SK-N-SH (cell line): Measurements from ENCODE around the gene SMPD1. TPM values are rescaled to one million over a fixed set of nuclear protein-coding genes. Genes with fewer than 3 reads are reported as not detected.

Experiments
- CTCF ChIA-PET: fragments of 300-600, 350-600 bp; formaldehyde crosslinking; extraction: SDS; loops from one replicate; lab custom pipeline; 2021; lab: Yijun Ruan, JAX
- POLR2A ChIA-PET: fragments of 350-600 bp; sonication (Branson Sonifier 250); formaldehyde crosslinking; extraction: SDS; loops from one replicate; lab custom pipeline; 2020; ENCODE audit warnings: antibody characterized with exemption, inconsistent platforms; lab: Yijun Ruan, JAX
- DNase-seq: peaks from one replicate; pipeline ENCODE4 v3.0.0; 2012
- H2AFZ ChIP-seq: fragments of 200-600 bp; sonication (generic); 2 replicates; pipeline ENCODE4 v1.8.1; 2016; ENCODE audit warnings: antibody characterized with exemption, mild to moderate bottlenecking, low read depth
- H3F3A ChIP-seq: fragments of 200-600 bp; sonication (generic); replicated peaks from 2 replicates; pipeline ENCODE3; 2016; ENCODE audit warnings: antibody characterized with exemption, mild to moderate bottlenecking; ENCODE audit not compliant: insufficient read depth
- H3K27ac ChIP-seq, 2 experiments: fragments of 200-500 bp in 1 of 2; fragments of 200-600 bp in 1 of 2; sonication (Bioruptor generic) in 1 of 2; sonication (generic), shearing (Covaris generic) in 1 of 2; 2 replicates each; pipeline versions ENCODE4 v1.5.1 to v1.6.1; 2014 to 2016; ENCODE audit warnings: low read depth in 2 of 2, inconsistent platforms in 1 of 2, low read length in 1 of 2, mild to moderate bottlenecking in 1 of 2, mixed read lengths in 1 of 2
- H3K27me3 ChIP-seq: fragments of 200-600 bp; sonication (generic), shearing (Covaris generic); 2 replicates; pipeline ENCODE4 v1.6.1; 2016; ENCODE audit warnings: mixed run types; ENCODE audit not compliant: insufficient read depth
- H3K36me3 ChIP-seq, 2 experiments: fragments of 200-500 bp in 1 of 2; fragments of 200-600 bp in 1 of 2; sonication (Bioruptor generic) in 1 of 2; sonication (generic) in 1 of 2; replicated peaks in 1 of 2; 2 replicates each; pipeline versions ENCODE3 to v1.5.1; 2014 to 2016; ENCODE audit warnings: low read length in 1 of 2, mild to moderate bottlenecking in 1 of 2; ENCODE audit not compliant: insufficient read depth in 2 of 2, control insufficient read depth in 1 of 2
- H3K4me1 ChIP-seq, 2 experiments: fragments of 200-500 bp in 1 of 2; fragments of 200-600 bp in 1 of 2; sonication (Bioruptor generic) in 1 of 2; sonication (generic), shearing (Covaris generic) in 1 of 2; 2 replicates each; pipeline versions ENCODE4 v1.5.1 to v1.6.1; 2014 to 2016; ENCODE audit warnings: low read depth in 1 of 2, low read length in 1 of 2, mixed run types in 1 of 2; ENCODE audit not compliant: insufficient read depth in 2 of 2, control insufficient read depth in 1 of 2
- H3K4me2 ChIP-seq: fragments of 200-600 bp; sonication (generic), shearing (Covaris generic); 2 replicates; pipeline ENCODE4 v1.6.1; 2017; ENCODE audit warnings: mixed run types
- H3K4me3 ChIP-seq, 2 experiments: fragments of 200-500 bp in 1 of 2; fragments of 200-600 bp in 1 of 2; sonication (Bioruptor generic) in 1 of 2; sonication (generic), shearing (Covaris generic) in 1 of 2; 2 replicates each; pipeline versions ENCODE4 v1.5.1 to v1.8.1; 2014 to 2016; ENCODE audit warnings: low read depth in 2 of 2, inconsistent platforms in 1 of 2, low read length in 1 of 2, mild to moderate bottlenecking in 1 of 2, mixed read lengths in 1 of 2, moderate library complexity in 1 of 2
- H3K79me2 ChIP-seq: fragments of 200-600 bp; sonication (generic); 2 replicates; pipeline ENCODE4 v1.8.1; 2017; ENCODE audit warnings: mild to moderate bottlenecking; ENCODE audit not compliant: insufficient read depth
- H3K9ac ChIP-seq: fragments of 200-600 bp; sonication (generic); 2 replicates; pipeline ENCODE4 v1.6.1; 2017; ENCODE audit warnings: mixed run types
- H3K9me2 ChIP-seq: fragments of 200-600 bp; sonication (generic); 2 replicates; pipeline ENCODE4 v1.6.1; 2017; ENCODE audit warnings: mixed run types
- H3K9me3 ChIP-seq: fragments of 200-600 bp; sonication (generic); 2 replicates; pipeline ENCODE4 v1.6.1; 2017; ENCODE audit warnings: mixed run types, mild to moderate bottlenecking, moderate library complexity
- H4K20me1 ChIP-seq: fragments of 200-600 bp; sonication (generic); 2 replicates; pipeline ENCODE4 v1.6.1; 2017; ENCODE audit warnings: mild to moderate bottlenecking, mixed run types; ENCODE audit not compliant: insufficient read depth
- CHD2 ChIP-seq: fragments of 150-350 bp; IDR thresholded peaks from 2 replicates; pipeline ENCODE4 v1.6.1; 2018; ENCODE audit warnings: low read length; ENCODE audit not compliant: partially characterized antibody
- ELF1 ChIP-seq: IDR thresholded peaks from 2 replicates; pipeline ENCODE4 v1.4.0; 2012
- FOSL2 ChIP-seq: IDR thresholded peaks from 2 replicates; pipeline ENCODE4 v1.4.0; 2012; ENCODE audit warnings: low read depth, mild to moderate bottlenecking, moderate library complexity, borderline replicate concordance
- FOXJ3 ChIP-seq: sonication (generic); formaldehyde crosslinking; IDR thresholded peaks from 2 replicates; pipeline ENCODE4 v1.5.1; 2020; ENCODE audit warnings: mild to moderate bottlenecking, missing genetic modification reagents
- GABPA ChIP-seq: IDR thresholded peaks from 2 replicates; pipeline ENCODE4 v1.4.0; 2012; ENCODE audit warnings: low read depth, mild to moderate bottlenecking
- GATA2 ChIP-seq: sonication (generic); formaldehyde crosslinking; IDR thresholded peaks from 2 replicates; pipeline ENCODE4 v1.5.0; 2020; ENCODE audit warnings: mild to moderate bottlenecking, missing genetic modification reagents
- JUND ChIP-seq: IDR thresholded peaks from 2 replicates; pipeline ENCODE4 v1.4.0; 2012
- MEF2A ChIP-seq: IDR thresholded peaks from 2 replicates; pipeline ENCODE4 v1.4.0; 2012; ENCODE audit warnings: low read depth, borderline replicate concordance
- NFIC ChIP-seq: IDR thresholded peaks from 2 replicates; pipeline ENCODE4 v1.4.0; 2012; ENCODE audit warnings: borderline replicate concordance
- TCF12 ChIP-seq: IDR thresholded peaks from 2 replicates; pipeline ENCODE4 v1.4.0; 2012
- TEAD4 ChIP-seq: IDR thresholded peaks from 2 replicates; pipeline ENCODE4 v1.4.0; 2012; ENCODE audit warnings: mild to moderate bottlenecking, borderline replicate concordance; ENCODE audit not compliant: insufficient read depth
- WGBS: methylation state at CpG from one replicate; pipeline ENCODE4 v1.1.6; 2017; ENCODE audit warnings: low lambda C conversion rate; 5-methylcytosine and 5-hydroxymethylcytosine counted together
- polyA plus RNA-seq, 3 experiments: library from polyadenylated mRNA; depleted of rRNA; stranded (reverse); fragments of >200 nt; gene quantifications; 2 replicates each; pipeline ENCODE4 v1.2.3, GENCODE V29; 2012
- TF ChIP-seq, protein P1 (sequence below): IDR thresholded peaks from 2 replicates; pipeline ENCODE4; 2012
- TF ChIP-seq, protein P2 (sequence below): IDR thresholded peaks from 2 replicates; pipeline ENCODE4 v1.4.0; 2012; ENCODE audit warnings: low read depth

SMPD1 gene
- polyA plus RNA-seq, 1 of the 3 experiments (the other 2 are of a cell fraction): 69.2 TPM

DNA sequence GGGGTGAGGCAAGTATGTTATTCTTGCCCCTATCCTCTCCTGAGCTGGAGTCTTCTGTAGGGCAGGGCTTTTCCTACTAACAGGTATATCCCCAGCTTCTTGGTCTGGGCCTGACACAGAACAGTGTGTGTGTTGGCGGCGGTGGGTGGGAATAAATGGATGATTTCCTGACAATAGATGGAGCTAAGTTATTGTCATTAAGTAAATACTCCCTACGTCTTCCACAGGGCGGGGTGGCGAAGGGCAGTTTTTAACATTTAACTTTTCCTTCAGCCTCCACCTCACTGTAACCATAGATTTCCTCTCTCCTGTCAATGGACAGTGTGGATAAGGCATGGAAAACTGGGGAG, 11.7 kb upstream of the SMPD1 start:
- TF ChIP-seq MEF2A (no peak), FOSL2 (no peak), ELF1 (no peak), CHD2 (no peak), TCF12 (no peak), GABPA (no peak), FOXJ3 (CRISPR knock-in tag) (no peak), GATA2 (CRISPR knock-in tag) (no peak), JUND (no peak)
- TF ChIP-seq, protein P1, sequence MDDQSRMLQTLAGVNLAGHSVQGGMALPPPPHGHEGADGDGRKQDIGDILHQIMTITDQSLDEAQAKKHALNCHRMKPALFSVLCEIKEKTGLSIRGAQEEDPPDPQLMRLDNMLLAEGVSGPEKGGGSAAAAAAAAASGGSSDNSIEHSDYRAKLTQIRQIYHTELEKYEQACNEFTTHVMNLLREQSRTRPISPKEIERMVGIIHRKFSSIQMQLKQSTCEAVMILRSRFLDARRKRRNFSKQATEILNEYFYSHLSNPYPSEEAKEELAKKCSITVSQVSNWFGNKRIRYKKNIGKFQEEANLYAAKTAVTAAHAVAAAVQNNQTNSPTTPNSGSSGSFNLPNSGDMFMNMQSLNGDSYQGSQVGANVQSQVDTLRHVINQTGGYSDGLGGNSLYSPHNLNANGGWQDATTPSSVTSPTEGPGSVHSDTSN: no peak
- TF ChIP-seq, protein P2, sequence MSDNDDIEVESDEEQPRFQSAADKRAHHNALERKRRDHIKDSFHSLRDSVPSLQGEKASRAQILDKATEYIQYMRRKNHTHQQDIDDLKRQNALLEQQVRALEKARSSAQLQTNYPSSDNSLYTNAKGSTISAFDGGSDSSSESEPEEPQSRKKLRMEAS: no peak
- no peak overlapping the region for H3K27ac ChIP-seq

DNA sequence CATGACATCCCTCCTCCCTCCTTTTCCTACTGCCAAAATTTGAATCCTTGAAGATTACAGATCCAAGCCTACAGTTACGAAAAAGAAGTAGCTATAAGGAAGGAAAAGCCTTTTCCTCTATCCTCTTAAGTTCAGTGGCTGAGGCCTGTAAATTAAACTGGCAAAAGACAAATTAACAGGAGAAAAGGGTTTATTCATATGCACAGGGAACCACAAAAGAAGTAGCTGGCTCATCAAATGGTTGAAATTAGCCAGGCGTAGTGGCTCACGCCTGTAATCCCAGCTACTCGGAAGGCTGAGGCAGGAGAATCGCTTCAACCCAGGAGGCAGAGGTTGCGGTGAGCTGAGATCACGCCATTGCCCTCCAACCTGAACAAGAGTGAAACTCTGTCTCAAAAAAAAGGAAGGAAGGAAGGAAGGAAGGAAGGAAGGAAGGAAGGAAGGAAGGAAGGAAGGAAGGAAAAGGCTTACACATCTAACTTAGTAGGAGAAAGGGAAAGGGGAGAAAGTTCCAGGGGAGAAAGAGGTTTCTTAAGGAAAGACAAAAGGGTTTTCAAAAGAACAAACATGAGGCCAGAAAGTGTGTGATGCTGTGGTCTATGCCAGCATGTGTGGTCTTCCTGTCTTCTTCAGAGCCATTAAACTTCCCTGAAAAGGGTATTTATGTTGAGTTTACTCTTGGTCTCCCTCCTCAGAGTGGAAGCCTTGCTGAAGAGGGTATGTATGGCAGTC, 5.1 kb upstream of the SMPD1 start:
- Histone ChIP-seq H3K27me3 (no peaks in the 10 kb centered on the region), H3K9me3 (no peaks in the 10 kb centered on the region), H3K36me3 (no peaks in the 10 kb centered on the region), H3K79me2 (no peaks in the 10 kb centered on the region), H2AFZ (no peak overlapping the region), H3K9me2 (no peaks in the 10 kb centered on the region), H4K20me1 (no peaks in the 10 kb centered on the region), H3K4me2 (no peak overlapping the region), H3K27ac (no peak overlapping the region), H3F3A (peaks cover 4% of the 10 kb centered on the region), H3K9ac (no peak overlapping the region), H3K4me1 (peaks cover 3 to 6% of the 10 kb centered on the region in 2 experiments; a peak in 2 of 4 replicates), H3K4me3 (no peak overlapping the region)
- DNase-seq: no peak
- TF ChIP-seq NFIC (no peak), TEAD4 (no peak), CHD2 (no peak), MEF2A (no peak)
- ChIA-PET CTCF (interaction anchor here (0.9 to 1.8 kb wide), 3 partner anchors 32 to 58 kb away, joined by 4 to 8 read pairs (median 8); no protein-coding TSS in a partner anchor), POLR2A (no interaction called here)
- 90% methylated on average over 7 of the region's 7 CpGs for WGBS

More for the DNA sequence above, 11.7 kb upstream of the SMPD1 start:
- H3K36me3 ChIP-seq: no peaks in the 10 kb centered on the region
- no peak overlapping the region for H3K9ac ChIP-seq
- no peaks in the 10 kb centered on the region; the same call in 1 of the 2 replicates for H3K27me3 ChIP-seq
- H3F3A ChIP-seq: no peaks in the 10 kb centered on the region
- no peaks in the 10 kb centered on the region for H4K20me1 ChIP-seq
- H3K4me1 ChIP-seq: no peaks in the 10 kb centered on the region; a peak in 1 of 4 replicates
- H3K9me3 ChIP-seq: no peaks in the 10 kb centered on the region
- no peak for DNase-seq
- no peak overlapping the region for H2AFZ ChIP-seq
- no peaks in the 10 kb centered on the region for H3K79me2 ChIP-seq
- 47% methylated on average over 5 of the region's 5 CpGs for WGBS
- ChIA-PET CTCF (interaction anchor here (0.6 to 14.2 kb wide), 86 partner anchors 9 to 380 kb away, joined by 3 to 360 read pairs (median 5); partner anchors contain the start of genes APBB1, ARFIP2, HPX and ILK), POLR2A (interaction anchor here (1.1 to 1.7 kb wide), 2 partner anchors 65 to 95 kb away, joined by 4 to 5 read pairs; partner anchors contain the start of gene TRIM3)
- no peak overlapping the region for H3K4me2 ChIP-seq
- no peaks in the 10 kb centered on the region for H3K9me2 ChIP-seq
- H3K4me3 ChIP-seq: no peak overlapping the region
